ENCODE data around the gene SPTY2D1. TPM values are rescaled to one million over a fixed set of nuclear protein-coding genes. Genes with fewer than 3 reads are reported as not detected.
"Not testable (repeated sequence)": the region's sequence is repeated elsewhere in the genome, so short reads cannot be mapped to it uniquely, and the experiment has no call there.

The SPTY2D1 gene
- total RNA-seq, 4 donors from 2014 or later = 16.3 to 30.1 (median 25.3) TPM

- 64 to 94% methylated on average over 3 to 19 of the region's 19 CpGs for WGBS, 2 donors (ENCODE audit: low coverage in 1 of 2)
- H3K36me3 ChIP-seq = no peaks in the 10 kb centered on the region
- ATAC-seq = no peak
- no peaks in the 10 kb centered on the region for H3K9me3 ChIP-seq
- no peak overlapping the region for H3K4me3 ChIP-seq
- TF ChIP-seq POLR2AphosphoS5 (IDR thresholded peaks at IDR 0.05) = no peak
- TF ChIP-seq, protein P1, sequence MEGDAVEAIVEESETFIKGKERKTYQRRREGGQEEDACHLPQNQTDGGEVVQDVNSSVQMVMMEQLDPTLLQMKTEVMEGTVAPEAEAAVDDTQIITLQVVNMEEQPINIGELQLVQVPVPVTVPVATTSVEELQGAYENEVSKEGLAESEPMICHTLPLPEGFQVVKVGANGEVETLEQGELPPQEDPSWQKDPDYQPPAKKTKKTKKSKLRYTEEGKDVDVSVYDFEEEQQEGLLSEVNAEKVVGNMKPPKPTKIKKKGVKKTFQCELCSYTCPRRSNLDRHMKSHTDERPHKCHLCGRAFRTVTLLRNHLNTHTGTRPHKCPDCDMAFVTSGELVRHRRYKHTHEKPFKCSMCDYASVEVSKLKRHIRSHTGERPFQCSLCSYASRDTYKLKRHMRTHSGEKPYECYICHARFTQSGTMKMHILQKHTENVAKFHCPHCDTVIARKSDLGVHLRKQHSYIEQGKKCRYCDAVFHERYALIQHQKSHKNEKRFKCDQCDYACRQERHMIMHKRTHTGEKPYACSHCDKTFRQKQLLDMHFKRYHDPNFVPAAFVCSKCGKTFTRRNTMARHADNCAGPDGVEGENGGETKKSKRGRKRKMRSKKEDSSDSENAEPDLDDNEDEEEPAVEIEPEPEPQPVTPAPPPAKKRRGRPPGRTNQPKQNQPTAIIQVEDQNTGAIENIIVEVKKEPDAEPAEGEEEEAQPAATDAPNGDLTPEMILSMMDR (IDR thresholded peaks at IDR 0.05) = peak; percentile 25 to 60 (median 42)
- TF ChIP-seq POLR2A (IDR thresholded peaks at IDR 0.05) = no peak
- no peaks in the 10 kb centered on the region for H3K4me1 ChIP-seq
- H3K27me3 ChIP-seq = no peaks in the 10 kb centered on the region
- no peak overlapping the region for H3K27ac ChIP-seq
These were observed 16.9 kb upstream of the SPTY2D1 start for GRCh38 chr11:18650859-18651557.

DNA sequence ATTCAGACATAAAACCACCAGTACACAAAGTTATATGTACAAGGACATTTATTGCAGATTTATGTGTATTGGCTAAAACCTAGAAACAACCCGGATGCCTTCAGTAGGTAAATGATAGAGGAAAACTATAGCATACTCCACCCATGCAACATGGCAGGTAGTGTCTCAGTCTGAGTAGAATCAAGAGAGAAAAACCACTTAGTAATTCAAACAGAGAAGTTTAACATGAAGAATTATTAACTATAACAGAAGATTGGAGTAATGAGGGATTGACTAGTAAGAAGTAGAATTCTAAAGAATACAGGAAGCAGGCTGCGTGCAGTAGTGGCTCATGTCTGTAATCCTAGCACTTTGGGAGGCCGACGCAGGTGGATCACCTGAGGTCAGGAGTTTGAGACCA lies 16.2 kb upstream of the SPTY2D1 start:
- Histone ChIP-seq H3K4me1 (no peaks in the 10 kb centered on the region), H3K27ac (no peak overlapping the region), H3K36me3 (no peaks in the 10 kb centered on the region), H3K27me3 (no peaks in the 10 kb centered on the region), H3K4me3 (no peak overlapping the region), H3K9me3 (no peaks in the 10 kb centered on the region)
- ATAC-seq = no peak
- 67 to 80% methylated on average over 3 to 4 of the region's 4 CpGs for WGBS, 2 donors (ENCODE audit: low coverage in 1 of 2)
- TF ChIP-seq POLR2AphosphoS5 (IDR thresholded peaks at IDR 0.05) = no peak
- TF ChIP-seq EP300 (IDR thresholded peaks at IDR 0.05) = no peak
- TF ChIP-seq, protein P1 (IDR thresholded peaks at IDR 0.05) = no peak
- no peak for TF ChIP-seq POLR2A (IDR thresholded peaks at IDR 0.05)

GRCh38 chr11:18643034-18643433 lies 8.9 kb upstream of the SPTY2D1 start:
- not testable (repeated sequence) for H3K36me3 ChIP-seq, ATAC-seq, H3K9me3 ChIP-seq, H3K4me3 ChIP-seq, H3K27ac ChIP-seq, H3K4me1 ChIP-seq
- H3K27me3 ChIP-seq = peaks cover 15% of the 10 kb centered on the region
- WGBS, 2 donors (ENCODE audit: low coverage in 1 of 2) = 67 to 79% methylated on average over 2 to 4 of the region's 4 CpGs

- Histone ChIP-seq H3K4me1 (no peaks in the 10 kb centered on the region), H3K27me3 (peaks cover 15% of the 10 kb centered on the region), H3K9me3 (no peaks in the 10 kb centered on the region), H3K4me3 (no peak overlapping the region), H3K27ac (no peak overlapping the region), H3K36me3 (no peaks in the 10 kb centered on the region)
- TF ChIP-seq, protein P1 (IDR thresholded peaks at IDR 0.05) = no peak
- TF ChIP-seq POLR2AphosphoS5 (IDR thresholded peaks at IDR 0.05) = no peak
- TF ChIP-seq EP300 (IDR thresholded peaks at IDR 0.05) = no peak
- no peak for TF ChIP-seq POLR2A (IDR thresholded peaks at IDR 0.05)
- WGBS, 2 donors (ENCODE audit: low coverage in 1 of 2) = 17 to 33% methylated on average over 1 of the region's 1 CpG
- no peak for ATAC-seq
These were observed 7.5 kb upstream of the SPTY2D1 start for GRCh38 chr11:18641677-18642076.

GRCh38 chr11:18633256-18634139 lies 644 bp downstream of the SPTY2D1 start:
- ATAC-seq = no peak
- peaks cover 0 to 58% (median 10%) of the 10 kb centered on the region in 3 donors for H3K4me1 ChIP-seq
- H3K4me3 ChIP-seq = peak overlapping the region; percentile 82 to 91
- no peaks in the 10 kb centered on the region for H3K36me3 ChIP-seq
- no peaks in the 10 kb centered on the region for H3K27me3 ChIP-seq
- no peaks in the 10 kb centered on the region for H3K9me3 ChIP-seq
- peak overlapping the region; percentile 56 to 95 (median 94) for H3K27ac ChIP-seq
- TF ChIP-seq, protein P1 (IDR thresholded peaks at IDR 0.05) = no peak
- TF ChIP-seq POLR2AphosphoS5 (IDR thresholded peaks at IDR 0.05) (no peak), POLR2A (IDR thresholded peaks at IDR 0.05) (no peak), EP300 (IDR thresholded peaks at IDR 0.05) (no peak)
- WGBS, 2 donors (ENCODE audit: low coverage in 1 of 2) = 12 to 13% methylated on average over 9 to 19 of the region's 31 CpGs
